ENCODE measurements around the gene MYO7B.

The MYO7B gene

GRCh38 chr2:127575185-127575765 lies 39.8 kb downstream of the MYO7B start:
- no peak for DNase-seq

GRCh38 chr2:127575941-127576432 lies 40.5 kb downstream of the MYO7B start:
- no peak for DNase-seq

GRCh38 chr2:127576433-127577207 lies 41.1 kb downstream of the MYO7B start:
- no peak for DNase-seq

- no peak for DNase-seq
Observed at GRCh38 chr2:127577208-127577475, 41.7 kb downstream of the MYO7B start.

- no peak for DNase-seq
Observed at GRCh38 chr2:127577503-127577902, 42.0 kb downstream of the MYO7B start.

GRCh38 chr2:127577973-127578372 lies 42.5 kb downstream of the MYO7B start:
- no peak for DNase-seq

- no peak for DNase-seq
Observed at GRCh38 chr2:127578411-127578810, 42.9 kb downstream of the MYO7B start.

GRCh38 chr2:127579231-127579630 lies 43.7 kb downstream of the MYO7B start:
- no peak for DNase-seq

GRCh38 chr2:127580167-127581049 lies 44.9 kb downstream of the MYO7B start:
- DNase-seq: no peak

GRCh38 chr2:127581050-127581345 lies 45.5 kb downstream of the MYO7B start:
- no peak for DNase-seq

- DNase-seq: no peak
Observed at GRCh38 chr2:127581516-127582490, 46.3 kb downstream of the MYO7B start.

GRCh38 chr2:127582863-127583861 lies 47.7 kb downstream of the MYO7B start:
- DNase-seq: no peak

- no peak for DNase-seq
Observed at GRCh38 chr2:127584047-127584446, 48.6 kb downstream of the MYO7B start.

- DNase-seq: no peak
Observed at GRCh38 chr2:127584516-127585033, 49.1 kb downstream of the MYO7B start.

- DNase-seq: no peak
Observed at GRCh38 chr2:127585270-127585807, 49.9 kb downstream of the MYO7B start.

- no peak for DNase-seq
Observed at GRCh38 chr2:127586136-127586535, 50.7 kb downstream of the MYO7B start.

- no peak for DNase-seq
Observed at GRCh38 chr2:127586746-127587295, 51.3 kb downstream of the MYO7B start.

- DNase-seq: no peak
Observed at GRCh38 chr2:127588241-127588640, 52.8 kb downstream of the MYO7B start.

- no peak for DNase-seq
Observed at GRCh38 chr2:127589358-127589757, 53.9 kb downstream of the MYO7B start.

- DNase-seq: no peak
Observed at GRCh38 chr2:127589841-127590240, 54.4 kb downstream of the MYO7B start.
